ENCODE data around the gene BTAF1.

GRCh38 chr10:91955114-91955513, 31.5 kb downstream of the BTAF1 start:
- TF ChIP-seq CTCF (conservative IDR thresholded peaks at IDR 0.05; ENCODE audit: low read depth, low read length) (no peak), EZH2 (IDR thresholded peaks at IDR 0.05; ENCODE audit: borderline replicate concordance, low read depth, low read length, poor library complexity, severe bottlenecking) (no peak)
